Stomach smooth muscle (tissue), 2 donors: Measurements from ENCODE around the gene ITPR3.

Experiments
- H3K27ac ChIP-seq: one replicate; pipeline ENCODE4 v1.7.0; 2013; ENCODE audit warnings: mild to moderate bottlenecking, low read length, inconsistent platforms
- H3K27me3 ChIP-seq, 2 donors: one replicate each; pipeline ENCODE4 v1.7.0; 2013; ENCODE audit warnings: low read length in 2 of 2; ENCODE audit not compliant: insufficient read depth in 2 of 2, control insufficient read depth in 1 of 2
- H3K36me3 ChIP-seq, 2 donors: one replicate each; pipeline ENCODE4 v1.7.0; 2013; ENCODE audit warnings: low read length in 2 of 2; ENCODE audit not compliant: control insufficient read depth in 2 of 2, insufficient read depth in 2 of 2
- H3K4me1 ChIP-seq: one replicate; pipeline ENCODE4 v1.7.0; 2013; ENCODE audit warnings: low read length; ENCODE audit not compliant: control insufficient read depth, insufficient read depth
- H3K4me3 ChIP-seq, 2 donors: one replicate each; pipeline ENCODE4 v1.7.0; 2013; ENCODE audit warnings: low read length in 2 of 2
- H3K9ac ChIP-seq, 2 donors: one replicate each; pipeline ENCODE4 v1.7.0; 2013; ENCODE audit warnings: low read length in 2 of 2, mild to moderate bottlenecking in 1 of 2
- H3K9me3 ChIP-seq, 2 donors: one replicate each; pipeline ENCODE4 v1.7.0; 2013; ENCODE audit warnings: low read length in 2 of 2; ENCODE audit not compliant: control insufficient read depth in 2 of 2
- donor health status: healthy.
- donor health status: Pancreatic carcinoma.

ITPR3 gene

DNA sequence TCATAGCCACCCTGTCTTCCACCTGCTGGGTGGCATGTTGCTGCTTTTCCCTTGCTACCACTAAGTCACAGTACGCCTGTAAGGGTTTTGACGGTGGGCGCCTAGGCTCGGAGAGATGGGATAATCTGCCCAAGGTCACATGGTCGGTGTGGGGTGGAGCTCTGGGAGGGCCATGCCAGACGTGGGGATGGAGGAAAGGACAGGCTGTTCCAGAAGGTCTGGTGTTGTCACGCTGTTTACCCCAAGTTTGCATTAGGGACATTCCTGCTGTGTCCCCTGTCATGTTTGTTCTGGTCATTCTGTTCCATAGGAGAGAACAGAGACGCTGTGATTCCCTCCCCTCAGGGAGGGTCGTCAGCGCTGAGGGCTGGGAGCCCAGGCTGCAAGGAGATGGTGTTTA lies 109.5 kb downstream of the ITPR3 start:
- Histone ChIP-seq H3K27ac (no peak overlapping the region), H3K27me3 (no peaks in the 10 kb centered on the region), H3K4me1 (no peaks in the 10 kb centered on the region), H3K9me3 (no peaks in the 10 kb centered on the region), H3K4me3 (no peak overlapping the region), H3K36me3 (no peaks in the 10 kb centered on the region), H3K9ac (no peak overlapping the region)

GRCh38 chr6:33731035-33731434 lies 109.9 kb downstream of the ITPR3 start:
- Histone ChIP-seq H3K4me1 (no peaks in the 10 kb centered on the region), H3K9ac (no peak overlapping the region), H3K27ac (no peak overlapping the region), H3K27me3 (no peaks in the 10 kb centered on the region), H3K4me3 (no peak overlapping the region), H3K36me3 (no peaks in the 10 kb centered on the region), H3K9me3 (no peaks in the 10 kb centered on the region)

DNA sequence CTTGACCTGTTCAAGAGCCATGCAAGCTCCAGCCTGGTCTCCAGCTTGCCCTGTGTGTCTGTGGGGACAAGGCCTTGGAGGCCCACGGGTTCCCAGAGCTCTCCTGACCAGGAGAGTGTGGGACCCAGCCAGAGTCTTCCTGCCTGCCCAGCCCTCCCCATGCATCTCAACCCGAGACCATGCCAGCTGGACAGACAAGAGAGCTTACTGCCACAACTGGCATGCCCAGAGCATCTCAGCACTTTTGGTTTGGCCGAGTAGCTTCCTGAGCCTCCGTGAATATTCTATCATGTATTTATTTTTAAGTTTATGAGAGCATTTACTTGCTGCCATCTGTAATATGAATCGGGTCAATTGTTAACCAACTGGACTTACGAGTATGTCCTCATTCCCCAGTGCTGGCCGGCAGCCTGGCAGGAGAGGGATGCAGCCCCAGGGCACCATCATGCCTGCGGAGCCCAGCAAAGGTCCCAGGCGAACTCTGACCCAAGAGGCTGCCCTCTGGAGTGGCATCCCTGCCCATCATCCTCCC lies 110.7 kb downstream of the ITPR3 start:
- Histone ChIP-seq H3K4me3 (no peak overlapping the region), H3K4me1 (no peaks in the 10 kb centered on the region), H3K27ac (no peak overlapping the region), H3K9ac (no peak overlapping the region), H3K36me3 (no peaks in the 10 kb centered on the region), H3K27me3 (no peaks in the 10 kb centered on the region), H3K9me3 (no peaks in the 10 kb centered on the region)

DNA sequence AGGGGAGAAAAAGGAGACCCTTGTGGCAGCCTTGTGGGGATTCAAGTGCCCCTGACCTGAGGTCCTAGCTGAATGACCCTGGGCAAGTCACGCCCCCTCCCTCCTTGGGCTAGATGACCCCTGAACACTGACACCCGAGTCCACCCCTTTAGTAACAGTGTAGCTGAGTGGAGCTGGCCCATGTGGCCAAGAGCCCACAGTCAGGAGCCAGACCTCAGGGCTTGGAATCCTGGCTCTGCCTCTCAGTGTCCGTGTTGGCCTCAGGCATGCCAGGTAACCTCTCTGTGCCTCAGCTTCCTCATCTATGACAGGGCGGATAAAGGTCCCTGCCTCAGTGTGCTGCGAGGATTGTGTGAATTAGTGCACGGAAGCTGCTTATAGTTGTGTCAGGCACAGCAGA lies 111.3 kb downstream of the ITPR3 start:
- Histone ChIP-seq H3K4me1 (no peaks in the 10 kb centered on the region), H3K27me3 (no peaks in the 10 kb centered on the region), H3K4me3 (no peak overlapping the region), H3K9me3 (no peaks in the 10 kb centered on the region), H3K27ac (no peak overlapping the region), H3K9ac (no peak overlapping the region), H3K36me3 (no peaks in the 10 kb centered on the region)

DNA sequence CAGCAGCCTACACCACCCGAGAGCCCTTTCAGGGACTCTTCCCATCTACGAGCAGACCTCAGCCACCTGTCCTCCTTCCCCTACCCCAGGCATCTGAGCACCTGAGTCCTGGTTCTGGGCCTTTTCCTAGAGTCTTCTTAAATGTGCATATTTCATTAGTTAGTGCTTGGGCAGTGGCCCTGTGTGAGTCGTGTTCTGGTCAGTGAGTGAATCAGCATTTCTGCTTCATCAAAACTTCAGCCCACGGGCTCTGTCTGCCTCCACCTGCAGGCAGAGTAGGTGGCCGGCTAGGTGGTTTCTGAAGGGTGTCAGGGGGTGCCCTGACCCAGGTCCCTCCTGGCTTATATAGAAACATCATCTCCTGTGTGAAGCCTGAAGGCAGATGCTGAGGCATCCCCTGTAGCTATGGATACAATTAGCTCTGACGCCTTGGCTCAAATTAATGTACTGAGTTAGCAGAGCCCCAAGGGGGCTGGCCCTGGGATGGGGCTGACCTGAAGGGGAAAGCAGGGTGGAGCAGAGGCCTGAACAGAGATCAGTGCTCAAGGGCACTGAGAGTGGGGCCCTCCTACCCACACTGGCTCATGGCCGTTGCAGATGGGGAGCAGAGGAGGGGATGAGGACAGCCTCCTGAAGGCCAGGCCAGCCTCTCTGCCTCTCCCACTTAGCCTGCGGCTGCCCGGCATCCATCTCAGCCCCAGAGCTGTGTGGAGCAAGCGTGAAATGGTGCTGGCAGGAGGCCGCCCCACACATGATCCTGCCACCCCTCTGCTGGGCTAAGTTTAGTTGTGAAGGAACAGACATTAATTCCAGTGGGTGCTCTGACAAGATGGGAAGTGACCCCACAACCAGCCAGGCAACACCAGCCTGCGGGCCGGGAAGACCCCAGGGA lies 111.9 kb downstream of the ITPR3 start:
- no peak overlapping the region for H3K27ac ChIP-seq

GRCh38 chr6:33733709-33734007 lies 112.5 kb downstream of the ITPR3 start:
- no peak overlapping the region for H3K9ac ChIP-seq
- no peak overlapping the region for H3K4me3 ChIP-seq
- H3K27ac ChIP-seq: no peak overlapping the region
- H3K36me3 ChIP-seq: no peaks in the 10 kb centered on the region
- no peaks in the 10 kb centered on the region for H3K9me3 ChIP-seq
- no peaks in the 10 kb centered on the region for H3K4me1 ChIP-seq
- no peaks in the 10 kb centered on the region for H3K27me3 ChIP-seq

More for the DNA sequence above, 111.9 kb downstream of the ITPR3 start:
- H3K9ac ChIP-seq: no peak overlapping the region
- no peaks in the 10 kb centered on the region for H3K9me3 ChIP-seq
- no peaks in the 10 kb centered on the region for H3K36me3 ChIP-seq
- H3K4me1 ChIP-seq: no peaks in the 10 kb centered on the region
- H3K4me3 ChIP-seq: no peak overlapping the region
- no peaks in the 10 kb centered on the region for H3K27me3 ChIP-seq

GRCh38 chr6:33735216-33735615 lies 114.1 kb downstream of the ITPR3 start:
- H3K36me3 ChIP-seq: no peaks in the 10 kb centered on the region
- H3K9me3 ChIP-seq: no peaks in the 10 kb centered on the region
- no peak overlapping the region for H3K27ac ChIP-seq
- no peaks in the 10 kb centered on the region for H3K4me1 ChIP-seq
- no peak overlapping the region for H3K9ac ChIP-seq
- no peak overlapping the region for H3K4me3 ChIP-seq
- no peaks in the 10 kb centered on the region for H3K27me3 ChIP-seq

DNA sequence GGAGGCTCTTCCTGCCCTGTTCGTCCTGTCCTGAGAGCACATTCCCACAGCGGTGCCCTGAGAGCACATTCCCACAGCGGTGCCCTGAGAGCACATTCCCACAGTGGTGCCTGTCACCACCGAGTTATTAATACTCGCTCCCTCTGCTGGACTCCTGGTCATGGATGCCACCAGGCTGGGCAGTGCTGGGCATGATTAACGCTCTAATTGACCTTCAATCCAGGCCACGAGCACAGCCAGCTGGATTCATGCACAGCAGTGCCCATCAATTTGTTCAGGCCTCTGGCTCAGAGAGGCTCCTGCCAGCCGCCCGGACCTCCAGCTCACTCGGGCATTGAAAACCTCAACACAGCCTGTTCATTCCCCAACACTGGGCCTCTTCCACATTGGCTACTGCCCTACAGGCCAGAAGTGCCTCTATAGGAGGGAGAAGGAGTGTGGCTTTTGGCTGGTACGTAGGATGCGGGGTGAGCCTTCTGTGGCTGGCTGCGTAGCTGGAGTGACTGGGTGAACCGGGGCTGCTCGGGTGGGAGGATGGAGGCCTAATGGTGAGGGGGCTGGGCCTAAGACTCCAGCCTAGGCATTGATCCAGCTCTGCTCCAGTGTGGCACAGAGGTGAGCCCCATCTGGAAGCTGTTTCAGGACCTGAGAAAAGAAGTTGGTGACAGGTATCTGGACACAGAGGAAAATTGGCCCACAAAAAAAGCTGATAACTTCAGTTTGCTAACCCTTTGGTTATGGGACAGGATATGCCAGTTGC lies 116.3 kb downstream of the ITPR3 start:
- Histone ChIP-seq H3K9ac (no peak overlapping the region), H3K36me3 (no peaks in the 10 kb centered on the region), H3K27ac (no peak overlapping the region), H3K4me1 (no peaks in the 10 kb centered on the region), H3K4me3 (no peak overlapping the region), H3K27me3 (peaks cover 4 to 7% of the 10 kb centered on the region in 2 donors), H3K9me3 (no peaks in the 10 kb centered on the region)

DNA sequence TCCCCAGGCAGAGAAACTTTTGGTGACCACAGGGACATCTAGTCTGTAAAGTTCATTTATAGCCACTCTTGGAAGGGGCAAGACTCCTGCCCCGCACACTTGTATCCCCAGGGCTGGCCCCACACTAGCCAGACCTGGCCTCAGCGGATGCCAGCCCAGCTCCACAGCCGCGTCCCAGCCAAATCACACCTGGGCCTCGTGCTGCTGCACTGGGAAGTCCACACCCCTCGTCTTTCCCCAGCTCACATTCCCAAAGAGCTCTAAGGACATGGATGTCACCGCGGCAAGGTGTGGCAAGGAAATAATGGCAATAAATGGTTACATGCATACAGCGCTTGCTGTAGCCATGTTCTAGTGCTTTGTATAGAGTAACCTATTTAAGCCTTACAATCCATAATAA lies 117.0 kb downstream of the ITPR3 start:
- H3K4me1 ChIP-seq: no peaks in the 10 kb centered on the region
- H3K4me3 ChIP-seq: no peak overlapping the region
- peaks cover 4 to 7% of the 10 kb centered on the region in 2 donors for H3K27me3 ChIP-seq
- H3K36me3 ChIP-seq: no peaks in the 10 kb centered on the region
- no peak overlapping the region for H3K27ac ChIP-seq
- H3K9ac ChIP-seq: no peak overlapping the region
- no peaks in the 10 kb centered on the region for H3K9me3 ChIP-seq

GRCh38 chr6:33738879-33739278 lies 117.8 kb downstream of the ITPR3 start:
- Histone ChIP-seq H3K9ac (no peak overlapping the region), H3K9me3 (no peaks in the 10 kb centered on the region), H3K27ac (no peak overlapping the region), H3K4me1 (peaks cover under 1% of the 10 kb centered on the region), H3K36me3 (no peaks in the 10 kb centered on the region), H3K27me3 (peaks cover 4 to 7% of the 10 kb centered on the region in 2 donors), H3K4me3 (no peak overlapping the region)

DNA sequence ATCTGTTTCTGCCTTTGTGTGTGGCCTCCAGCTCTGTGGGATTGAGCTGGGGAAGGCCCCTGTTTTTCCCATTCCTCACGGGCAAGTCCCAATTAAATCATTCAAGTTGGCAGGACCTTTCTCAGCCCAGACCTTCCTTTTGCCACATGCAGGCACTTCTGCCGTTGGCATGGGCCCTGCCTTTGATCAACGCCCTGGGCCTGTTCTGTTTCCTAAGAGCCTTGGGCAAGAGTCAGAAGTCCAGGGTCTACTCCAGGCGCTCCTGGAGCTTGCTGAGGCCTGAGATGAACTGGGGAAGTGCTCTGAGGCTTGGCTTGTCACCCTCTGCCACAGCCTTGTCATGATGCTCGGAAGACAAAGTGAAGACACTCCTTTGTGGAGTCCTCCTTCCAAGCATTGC lies 118.4 kb downstream of the ITPR3 start:
- H3K27ac ChIP-seq: no peak overlapping the region
- no peak overlapping the region for H3K9ac ChIP-seq
- H3K4me1 ChIP-seq: peaks cover 5% of the 10 kb centered on the region
- no peak overlapping the region for H3K4me3 ChIP-seq
- H3K9me3 ChIP-seq: no peaks in the 10 kb centered on the region
- H3K27me3 ChIP-seq: peaks cover 6 to 7% of the 10 kb centered on the region in 2 donors
- H3K36me3 ChIP-seq: no peaks in the 10 kb centered on the region
